Cardiac muscle cell (in vitro differentiated cells and primary cell): ENCODE measurements around the gene AIG1. TPM values are rescaled to one million over a fixed set of nuclear protein-coding genes. Genes with fewer than 3 reads are reported as not detected.

ENCODE experiments used
- DNase-seq, 2 donors: peaks; one replicate each; pipeline versions ENCODE4 v3.0.0 to v3.0.0-alpha.2; 2010 to 2017; ENCODE audit warnings: low read depth in 1 of 2, low spot score in 1 of 2
- H3K27ac ChIP-seq: fragments of 200-600 bp; sonication (generic); 2 replicates; pipeline ENCODE4 v1.5.1; 2016
- H3K27me3 ChIP-seq: fragments of 200-600 bp; sonication (generic); 2 replicates; pipeline ENCODE4 v1.6.0; 2016; ENCODE audit warnings: control low read depth
- H3K36me3 ChIP-seq: fragments of 200-600 bp; sonication (generic); 2 replicates; pipeline ENCODE4 v1.5.1; 2016; ENCODE audit warnings: control low read depth
- H3K4me1 ChIP-seq: fragments of 200-600 bp; sonication (generic); 2 replicates; pipeline ENCODE4 v1.8.1; 2017; ENCODE audit warnings: low read depth, mild to moderate bottlenecking, mixed run types
- H3K4me3 ChIP-seq: fragments of 200-600 bp; sonication (generic); 2 replicates; pipeline ENCODE4 v1.5.1; 2016; ENCODE audit warnings: mild to moderate bottlenecking
- H3K9me3 ChIP-seq: fragments of 200-600 bp; sonication (generic); 2 replicates; pipeline ENCODE4 v1.5.1; 2017; ENCODE audit warnings: low read depth, mild to moderate bottlenecking, control low read depth
- CTCF ChIP-seq: IDR thresholded peaks from 2 replicates; pipeline ENCODE4 v1.5.1; 2012; ENCODE audit warnings: low read depth, mild to moderate bottlenecking, low read length
- polyA plus RNA-seq: library from polyadenylated mRNA; unstranded; fragments of >200 nt; fragmentation: Nextera tagmentation; extraction: Ambion mirVana; gene quantifications from 2 replicates; pipeline ENCODE4 v1.2.1, GENCODE V29; 2016
- total RNA-seq: library from RNA; depleted of rRNA; stranded (reverse); fragments of >200 nt; gene quantifications from 2 replicates; pipeline ENCODE4 v1.2.3, GENCODE V29; 2016

Gene AIG1
- total and polyA plus RNA-seq, 2 experiments from 2014 or later, result 35.9 to 55.4 TPM

GRCh38 chr6:143313163-143313562, 252.5 kb downstream of the AIG1 start:
- TF ChIP-seq CTCF, result no peak
- no peak overlapping the region for H3K27ac ChIP-seq
- no peaks in the 10 kb centered on the region for H3K9me3 ChIP-seq
- H3K4me3 ChIP-seq, result no peak overlapping the region
- no peak for DNase-seq
- no peaks in the 10 kb centered on the region for H3K27me3 ChIP-seq
- H3K4me1 ChIP-seq, result no peaks in the 10 kb centered on the region
- H3K36me3 ChIP-seq, result no peaks in the 10 kb centered on the region

GRCh38 chr6:143321491-143322086, 260.9 kb downstream of the AIG1 start:
- H3K27me3 ChIP-seq, result no peaks in the 10 kb centered on the region
- H3K4me1 ChIP-seq, result peaks cover 3% of the 10 kb centered on the region
- no peaks in the 10 kb centered on the region for H3K9me3 ChIP-seq
- H3K36me3 ChIP-seq, result no peaks in the 10 kb centered on the region
- H3K27ac ChIP-seq, result no peak overlapping the region
- no peak for TF ChIP-seq CTCF
- DNase-seq, result no peak
- no peak overlapping the region for H3K4me3 ChIP-seq

- Histone ChIP-seq H3K4me1 (peaks cover 3% of the 10 kb centered on the region), H3K36me3 (no peaks in the 10 kb centered on the region), H3K9me3 (no peaks in the 10 kb centered on the region), H3K4me3 (no peak overlapping the region), H3K27ac (no peak overlapping the region), H3K27me3 (no peaks in the 10 kb centered on the region)
- no peak for TF ChIP-seq CTCF
- DNase-seq, result no peak
Observed at GRCh38 chr6:143322386-143322785, 261.7 kb downstream of the AIG1 start.

- Histone ChIP-seq H3K36me3 (no peaks in the 10 kb centered on the region), H3K27ac (no peak overlapping the region), H3K4me1 (peaks cover 3% of the 10 kb centered on the region), H3K9me3 (no peaks in the 10 kb centered on the region), H3K27me3 (no peaks in the 10 kb centered on the region), H3K4me3 (no peak overlapping the region)
- TF ChIP-seq CTCF, result no peak
- DNase-seq, result no peak
Observed at GRCh38 chr6:143323729-143324470, 263.2 kb downstream of the AIG1 start.

- Histone ChIP-seq H3K4me3 (no peak overlapping the region), H3K36me3 (no peaks in the 10 kb centered on the region), H3K27ac (no peak overlapping the region), H3K27me3 (no peaks in the 10 kb centered on the region), H3K4me1 (peaks cover 3% of the 10 kb centered on the region), H3K9me3 (no peaks in the 10 kb centered on the region)
- no peak for TF ChIP-seq CTCF
- DNase-seq, result peak in 1 of 2 donors; percentile 5
Observed at GRCh38 chr6:143325379-143326140, 264.9 kb downstream of the AIG1 start.
